HAP-1 (cell line): Measurements from ENCODE around the gene KRT20.
"Not testable (repeated sequence)": the region's sequence is repeated elsewhere in the genome, so short reads cannot be mapped to it uniquely, and the experiment has no call there.

Source experiments
- DNase-seq, 2 experiments: peaks; one replicate each; pipeline ENCODE4 v3.0.0-alpha.2; 2016 to 2020; ENCODE audit warnings: low spot score in 2 of 2
- H3K27me3 ChIP-seq: fragments of 250-450 bp; sonication (Bioruptor Pico); 2 replicates; pipeline ENCODE4 v1.5.1; 2020; ENCODE audit warnings: low read depth, mild to moderate bottlenecking, moderate library complexity
- H3K36me3 ChIP-seq: fragments of 250-450 bp; sonication (Bioruptor Pico); replicated peaks from 2 replicates; pipeline ENCODE4 v1.5.1; 2020; ENCODE audit warnings: mild to moderate bottlenecking
- H3K4me1 ChIP-seq: fragments of 250-450 bp; sonication (Bioruptor Pico); 2 replicates; pipeline ENCODE4 v1.5.1; 2020; ENCODE audit warnings: mild to moderate bottlenecking
- H3K4me3 ChIP-seq: fragments of 250-450 bp; sonication (Bioruptor Pico); 2 replicates; pipeline ENCODE4 v1.5.1; 2020; ENCODE audit warnings: mild to moderate bottlenecking, moderate library complexity
- H3K9me3 ChIP-seq: fragments of 250-450 bp; sonication (Bioruptor Pico); 2 replicates; pipeline ENCODE4 v1.5.1; 2020; ENCODE audit warnings: mild to moderate bottlenecking, moderate library complexity
- in situ Hi-C: fragments of 300-500 bp; cut with MboI; formaldehyde crosslinking; loops from 3 replicates; pipeline ENCODE4 v1.14.3; 2020; ENCODE audit warnings: low sequenced_read_pairs, inconsistent platforms, mixed read lengths

Gene KRT20

GRCh38 chr17:40883031-40883430 is 2.0 kb downstream of the KRT20 start:
- in situ Hi-C loops: no loop called here
- Histone ChIP-seq H3K9me3 (no peaks in the 10 kb centered on the region), H3K4me1 (no peaks in the 10 kb centered on the region), H3K27me3 (peaks cover 22% of the 10 kb centered on the region), H3K36me3 (no peaks in the 10 kb centered on the region), H3K4me3 (no peak overlapping the region)
- DNase-seq: no peak

- H3K27me3 ChIP-seq: peaks cover 4% of the 10 kb centered on the region; the same call in 1 of the 2 replicates
- no peak for DNase-seq
- no peaks in the 10 kb centered on the region for H3K9me3 ChIP-seq
- in situ Hi-C loops: no loop called here
- no peaks in the 10 kb centered on the region for H3K36me3 ChIP-seq
- no peaks in the 10 kb centered on the region for H3K4me1 ChIP-seq
- H3K4me3 ChIP-seq: no peak overlapping the region
These were observed 6.0 kb downstream of the KRT20 start for GRCh38 chr17:40879026-40879425.

DNA sequence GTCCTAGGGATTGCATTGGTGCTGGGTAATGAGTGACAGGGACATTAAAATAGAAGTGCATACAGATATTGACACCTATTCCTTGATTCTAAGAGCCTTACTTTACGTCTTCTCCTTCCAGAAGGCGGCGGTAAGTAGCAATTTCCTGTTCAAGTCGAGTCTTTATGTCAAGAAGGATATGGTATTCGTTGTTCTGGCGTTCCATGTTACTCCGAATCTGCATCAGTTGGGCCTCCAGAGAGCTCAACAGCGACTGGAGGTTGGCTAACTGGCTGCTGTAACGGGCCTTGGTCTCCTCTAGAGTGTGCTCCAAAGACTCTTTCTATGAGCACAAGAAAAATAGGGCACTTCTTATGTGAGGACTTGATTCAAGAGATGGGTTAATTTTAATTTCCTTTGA is 7.0 kb downstream of the KRT20 start:
- no peak for DNase-seq
- in situ Hi-C loops: no loop called here
- H3K4me3 ChIP-seq: no peak overlapping the region
- no peaks in the 10 kb centered on the region for H3K4me1 ChIP-seq
- no peaks in the 10 kb centered on the region for H3K36me3 ChIP-seq
- no peaks in the 10 kb centered on the region for H3K9me3 ChIP-seq
- no peaks in the 10 kb centered on the region for H3K27me3 ChIP-seq

- Histone ChIP-seq H3K27me3 (peaks cover under 1% of the 10 kb centered on the region; the same call in 1 of the 2 replicates), H3K4me3 (no peak overlapping the region)
These were observed 11.2 kb downstream of the KRT20 start for GRCh38 chr17:40873801-40874200.

DNA sequence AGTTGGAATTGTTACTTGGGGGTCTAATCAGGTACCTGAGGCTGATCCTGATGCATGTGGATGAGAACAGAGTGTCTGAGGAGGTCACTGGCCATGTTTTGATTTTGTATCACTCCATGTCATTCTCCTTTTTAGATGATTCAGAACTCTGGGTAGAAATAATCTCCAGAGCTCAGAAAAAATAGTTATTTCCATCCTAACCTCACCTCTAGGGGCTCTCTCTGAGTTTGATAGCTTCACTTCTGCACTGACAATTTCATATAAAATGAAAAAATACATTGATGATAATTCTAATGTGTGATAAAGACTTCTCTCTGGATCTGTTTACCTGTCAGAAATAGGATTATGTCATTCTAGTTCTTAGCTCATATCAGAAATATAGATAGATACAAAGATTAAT is 11.8 kb downstream of the KRT20 start:
- H3K4me3 ChIP-seq: no peak overlapping the region

More at GRCh38 chr17:40873801-40874200, 11.2 kb downstream of the KRT20 start:
- in situ Hi-C loops: no loop called here
- Histone ChIP-seq H3K36me3 (no peaks in the 10 kb centered on the region), H3K4me1 (no peaks in the 10 kb centered on the region), H3K9me3 (no peaks in the 10 kb centered on the region)
- no peak for DNase-seq

GRCh38 chr17:40872416-40872815 is 12.6 kb downstream of the KRT20 start:
- Histone ChIP-seq H3K36me3 (no peaks in the 10 kb centered on the region), H3K4me1 (no peaks in the 10 kb centered on the region), H3K27me3 (peaks cover 15% of the 10 kb centered on the region), H3K4me3 (no peak overlapping the region), H3K9me3 (no peaks in the 10 kb centered on the region)
- DNase-seq: no peak
- in situ Hi-C loops: no loop called here

More for the DNA sequence above, 11.8 kb downstream of the KRT20 start:
- H3K4me1 ChIP-seq: no peaks in the 10 kb centered on the region
- no peaks in the 10 kb centered on the region for H3K36me3 ChIP-seq
- H3K27me3 ChIP-seq: peaks cover 6% of the 10 kb centered on the region; the same call in 1 of the 2 replicates
- in situ Hi-C loops: no loop called here
- DNase-seq: no peak
- no peaks in the 10 kb centered on the region for H3K9me3 ChIP-seq

DNA sequence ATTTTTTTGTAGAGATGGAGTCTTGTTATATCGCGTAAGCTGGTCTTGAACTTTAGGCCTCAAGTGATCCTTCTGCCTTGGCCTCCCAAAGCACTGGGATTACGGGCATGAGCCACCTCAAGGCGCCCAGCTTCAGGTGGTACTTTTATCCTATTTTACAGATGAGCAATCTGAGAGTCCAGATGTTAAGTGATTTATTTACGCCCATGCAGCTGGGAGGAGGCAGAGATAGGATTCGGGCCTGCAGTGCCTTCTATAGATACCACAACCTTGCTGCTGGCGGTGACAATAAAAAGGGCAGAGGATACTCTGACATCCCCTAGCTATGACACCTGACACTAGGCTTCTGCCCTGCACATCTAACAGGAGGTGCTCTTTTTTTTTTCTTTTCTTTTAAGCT is 13.7 kb downstream of the KRT20 start:
- H3K27me3 ChIP-seq: peaks cover 17% of the 10 kb centered on the region

DNA sequence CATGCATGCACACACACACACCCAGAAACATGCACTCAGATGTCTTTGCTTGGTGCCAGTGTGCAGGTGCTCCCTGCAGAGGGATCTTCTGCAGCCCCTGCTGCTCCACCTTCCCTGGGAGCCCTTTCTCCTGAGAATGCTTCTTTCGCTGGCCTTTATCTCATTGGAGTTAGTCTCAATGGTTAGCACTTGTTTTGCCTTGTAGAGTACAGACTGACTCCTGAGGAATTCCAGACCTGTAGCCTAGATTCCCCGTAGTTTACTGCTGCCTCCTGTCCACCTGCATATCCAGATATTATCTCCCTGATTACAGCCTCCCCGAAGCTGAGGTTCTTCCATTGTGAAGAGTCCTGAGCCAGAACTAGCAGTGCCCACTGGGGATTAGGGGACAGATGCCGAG is 14.9 kb downstream of the KRT20 start:
- H3K9me3 ChIP-seq: no peaks in the 10 kb centered on the region
- H3K27me3 ChIP-seq: peaks cover 17% of the 10 kb centered on the region
- in situ Hi-C loops: no loop called here
- DNase-seq: no peak
- H3K36me3 ChIP-seq: no peaks in the 10 kb centered on the region
- H3K4me1 ChIP-seq: no peaks in the 10 kb centered on the region
- H3K4me3 ChIP-seq: no peak overlapping the region

More for the DNA sequence above, 13.7 kb downstream of the KRT20 start:
- Histone ChIP-seq H3K4me1 (no peaks in the 10 kb centered on the region), H3K36me3 (no peaks in the 10 kb centered on the region), H3K4me3 (no peak overlapping the region), H3K9me3 (no peaks in the 10 kb centered on the region)
- DNase-seq: no peak
- in situ Hi-C loops: no loop called here

DNA sequence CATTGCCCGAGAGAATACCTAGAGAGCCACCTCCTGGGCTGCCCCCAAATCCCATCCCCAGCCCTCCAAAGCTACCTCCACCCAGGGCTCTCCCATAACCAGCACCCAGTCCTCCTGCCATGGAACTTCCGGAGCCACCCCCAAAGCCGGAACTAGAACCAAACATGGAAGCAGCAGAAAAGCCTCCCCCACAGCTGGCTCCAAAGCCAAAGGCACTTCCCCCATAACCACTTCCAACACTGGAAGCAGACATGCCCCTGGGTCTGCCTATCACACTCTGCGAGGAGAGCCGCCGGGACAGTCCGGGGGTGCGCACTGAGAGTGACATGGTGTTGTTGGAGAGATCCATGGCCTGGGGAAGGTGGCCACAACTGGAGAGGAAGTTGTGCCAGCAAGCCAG is 18.2 kb downstream of the KRT20 start, which contains the start of gene KRT12:
Gene KRT12, minus strand, starts transcription at position 386 of the 400 bp plus-strand sequence. Its CDS starts 37 bp downstream, at position 349.
- Histone ChIP-seq H3K4me1 (no peaks in the 10 kb centered on the region), H3K4me3 (no peak within 1 kb of the TSS), H3K9me3 (no peaks in the 10 kb centered on the region), H3K36me3 (no peaks in the 10 kb centered on the region), H3K27me3 (peaks cover 17% of the 10 kb centered on the region)
- in situ Hi-C loops: no loop called here
- DNase-seq: no peak

- no peaks in the 10 kb centered on the region for H3K9me3 ChIP-seq
- no peak for DNase-seq
- H3K27me3 ChIP-seq: peaks cover 22% of the 10 kb centered on the region
- in situ Hi-C loops: no loop called here
- H3K4me1 ChIP-seq: no peaks in the 10 kb centered on the region
- no peak overlapping the region for H3K4me3 ChIP-seq
- no peaks in the 10 kb centered on the region for H3K36me3 ChIP-seq
These were observed 20.2 kb downstream of the KRT20 start for GRCh38 chr17:40864661-40865390.

GRCh38 chr17:40862985-40863733 is 21.9 kb downstream of the KRT20 start:
- Histone ChIP-seq H3K36me3 (no peaks in the 10 kb centered on the region), H3K4me3 (no peak overlapping the region), H3K9me3 (no peaks in the 10 kb centered on the region), H3K27me3 (peaks cover 15% of the 10 kb centered on the region), H3K4me1 (no peaks in the 10 kb centered on the region)
- in situ Hi-C loops: no loop called here
- DNase-seq: peak in 1 of 2 experiments; percentile 63

- H3K27me3 ChIP-seq: peaks cover 5% of the 10 kb centered on the region; the same call in 1 of the 2 replicates
- no peak overlapping the region for H3K4me3 ChIP-seq
- H3K36me3 ChIP-seq: no peaks in the 10 kb centered on the region
- no peak for DNase-seq
- in situ Hi-C loops: no loop called here
- H3K9me3 ChIP-seq: no peaks in the 10 kb centered on the region
- H3K4me1 ChIP-seq: peaks cover 3% of the 10 kb centered on the region; the same call in 1 of the 2 replicates
These were observed 25.5 kb downstream of the KRT20 start for GRCh38 chr17:40859536-40859935.

DNA sequence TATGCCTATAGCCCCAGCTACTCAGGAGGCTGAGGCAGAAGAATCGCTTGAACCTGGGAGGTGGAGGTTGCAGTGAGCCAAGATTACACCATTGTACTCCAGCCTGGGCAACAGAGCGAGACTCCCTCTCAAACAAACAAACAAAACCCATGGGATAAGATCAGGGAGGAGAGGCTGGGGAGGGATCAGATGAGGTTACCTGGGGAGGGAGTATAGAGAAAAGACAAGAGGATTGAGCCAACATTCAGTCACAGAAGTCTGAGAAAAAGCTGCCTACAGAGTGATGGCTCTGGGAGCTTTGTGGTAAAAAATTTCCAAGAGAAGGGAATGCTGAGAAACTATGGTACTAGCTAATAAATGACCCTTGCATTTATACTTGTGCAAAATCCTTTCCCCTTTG is 26.4 kb downstream of the KRT20 start:
- in situ Hi-C loops, H3K27me3 ChIP-seq, H3K36me3 ChIP-seq, H3K4me3 ChIP-seq, H3K9me3 ChIP-seq, DNase-seq, H3K4me1 ChIP-seq: not testable (repeated sequence)

GRCh38 chr17:40857535-40857934 is 27.5 kb downstream of the KRT20 start:
- in situ Hi-C loops: no loop called here
- H3K9me3 ChIP-seq: no peaks in the 10 kb centered on the region
- no peak for DNase-seq
- H3K4me3 ChIP-seq: no peak overlapping the region
- H3K4me1 ChIP-seq: peaks cover 17% of the 10 kb centered on the region
- H3K27me3 ChIP-seq: peaks cover 5% of the 10 kb centered on the region; the same call in 1 of the 2 replicates
- no peaks in the 10 kb centered on the region for H3K36me3 ChIP-seq
